ENCODE data around the gene PTK6.

DNA sequence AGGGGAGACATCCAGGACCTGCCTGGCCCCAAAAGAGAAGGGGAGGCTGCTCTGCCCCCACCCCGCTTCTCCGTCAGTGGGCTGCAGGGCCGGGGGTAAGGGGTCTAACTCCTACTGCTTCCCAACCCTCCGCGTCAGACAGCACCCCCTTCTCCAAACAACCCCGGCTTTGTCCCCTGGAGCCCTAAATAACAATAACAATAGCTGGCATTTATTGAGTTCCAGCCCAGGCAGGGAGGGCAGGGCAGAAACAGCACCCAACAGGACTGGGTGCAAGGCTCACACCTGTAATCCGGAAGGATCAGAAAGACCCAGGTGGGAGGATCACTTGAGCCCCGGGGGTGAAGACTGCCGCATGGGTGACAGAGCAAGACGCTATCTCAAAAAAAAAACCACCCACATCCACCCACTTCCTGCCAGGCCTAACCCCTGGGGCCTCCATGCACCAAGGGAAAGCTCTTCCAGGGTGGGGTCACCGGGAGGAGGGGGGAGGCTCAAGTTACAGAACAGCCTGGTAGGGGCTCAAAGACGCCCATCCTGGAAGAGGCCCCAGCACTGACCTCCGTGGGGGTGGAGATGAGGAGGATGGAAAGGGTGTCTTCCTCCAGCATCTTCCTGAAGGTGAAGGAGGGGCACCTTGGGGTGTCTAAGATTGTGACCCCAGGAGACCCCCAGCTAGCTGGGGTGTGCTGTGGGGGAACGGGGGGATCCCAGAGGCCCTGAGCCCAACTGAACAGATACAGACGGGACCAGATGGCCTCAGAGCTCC, 15.5 kb upstream of the PTK6 start:
- TF ChIP-seq, protein P1, sequence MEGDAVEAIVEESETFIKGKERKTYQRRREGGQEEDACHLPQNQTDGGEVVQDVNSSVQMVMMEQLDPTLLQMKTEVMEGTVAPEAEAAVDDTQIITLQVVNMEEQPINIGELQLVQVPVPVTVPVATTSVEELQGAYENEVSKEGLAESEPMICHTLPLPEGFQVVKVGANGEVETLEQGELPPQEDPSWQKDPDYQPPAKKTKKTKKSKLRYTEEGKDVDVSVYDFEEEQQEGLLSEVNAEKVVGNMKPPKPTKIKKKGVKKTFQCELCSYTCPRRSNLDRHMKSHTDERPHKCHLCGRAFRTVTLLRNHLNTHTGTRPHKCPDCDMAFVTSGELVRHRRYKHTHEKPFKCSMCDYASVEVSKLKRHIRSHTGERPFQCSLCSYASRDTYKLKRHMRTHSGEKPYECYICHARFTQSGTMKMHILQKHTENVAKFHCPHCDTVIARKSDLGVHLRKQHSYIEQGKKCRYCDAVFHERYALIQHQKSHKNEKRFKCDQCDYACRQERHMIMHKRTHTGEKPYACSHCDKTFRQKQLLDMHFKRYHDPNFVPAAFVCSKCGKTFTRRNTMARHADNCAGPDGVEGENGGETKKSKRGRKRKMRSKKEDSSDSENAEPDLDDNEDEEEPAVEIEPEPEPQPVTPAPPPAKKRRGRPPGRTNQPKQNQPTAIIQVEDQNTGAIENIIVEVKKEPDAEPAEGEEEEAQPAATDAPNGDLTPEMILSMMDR (IDR thresholded peaks at IDR 0.05 in 4 of 5, conservative IDR thresholded peaks at IDR 0.05 in 1 of 5): no peak
- no peak for TF ChIP-seq POLR2A (IDR thresholded peaks at IDR 0.05)

All from gastrocnemius medialis (tissue), 4 donors.